GM12801 (cell line): Measurements from ENCODE around the gene RALGDS.

Experiments used
- CTCF ChIP-seq: IDR thresholded peaks from one replicate; pipeline ENCODE4 v1.5.1; 2011; ENCODE audit warnings: control low read depth; ENCODE audit not compliant: insufficient read length; ENCODE audit errors: extremely low read depth

The RALGDS gene

DNA sequence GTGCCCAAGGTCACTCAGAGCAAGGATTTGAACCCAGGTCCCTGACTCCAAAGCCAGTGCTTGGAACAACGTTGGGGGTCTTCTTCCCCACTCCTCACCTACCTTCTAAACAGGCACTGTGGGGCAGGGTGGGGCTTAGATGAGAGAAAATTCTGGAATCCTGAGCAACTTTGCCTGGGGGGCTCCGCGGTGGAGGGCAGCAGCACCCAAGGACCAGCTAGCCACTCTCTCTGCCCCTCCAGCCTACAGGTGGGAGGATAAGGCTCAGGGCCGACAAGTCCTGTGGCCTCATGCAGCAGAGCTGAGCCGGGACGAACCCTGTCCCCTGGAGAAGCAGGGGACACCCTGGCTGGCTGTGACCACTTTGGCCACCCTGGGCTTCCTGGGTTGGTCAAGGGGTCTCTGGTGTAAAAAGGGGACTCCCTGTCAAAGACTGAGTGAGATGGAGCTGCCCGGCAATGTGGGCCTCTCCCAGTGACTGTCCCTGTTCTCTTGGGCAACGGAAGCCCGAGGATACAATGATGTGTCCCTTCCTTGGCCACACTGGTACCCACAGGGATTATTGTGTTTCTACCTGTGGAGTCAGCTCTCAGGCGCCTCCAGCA lies 32.8 kb downstream of the RALGDS start:
- TF ChIP-seq CTCF: no peak

GRCh38 chr9:133087429-133088145 lies 33.5 kb downstream of the RALGDS start:
- TF ChIP-seq CTCF: no peak

DNA sequence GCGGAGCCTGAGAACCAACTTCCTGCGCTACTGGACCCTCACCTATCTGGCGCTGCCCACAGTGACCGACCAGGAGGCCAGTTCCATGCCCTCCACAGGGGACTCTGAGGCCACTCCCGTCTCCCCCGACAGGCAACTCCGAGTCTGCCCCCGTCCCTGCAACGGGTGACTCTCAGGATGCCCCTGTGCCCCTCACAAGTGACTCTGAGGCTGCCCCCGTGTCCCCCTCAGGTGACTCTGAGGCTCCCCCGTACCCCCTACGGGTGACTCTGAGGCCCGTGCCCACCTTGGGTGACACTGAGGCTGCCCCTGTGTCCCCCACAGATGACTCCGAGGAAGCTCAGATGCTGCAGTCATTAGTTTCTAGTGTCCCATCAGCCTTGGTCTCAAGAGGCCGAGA lies 34.1 kb downstream of the RALGDS start:
- TF ChIP-seq CTCF: no peak

GRCh38 chr9:133080161-133080560 lies 40.9 kb downstream of the RALGDS start:
- TF ChIP-seq CTCF: no peak

DNA sequence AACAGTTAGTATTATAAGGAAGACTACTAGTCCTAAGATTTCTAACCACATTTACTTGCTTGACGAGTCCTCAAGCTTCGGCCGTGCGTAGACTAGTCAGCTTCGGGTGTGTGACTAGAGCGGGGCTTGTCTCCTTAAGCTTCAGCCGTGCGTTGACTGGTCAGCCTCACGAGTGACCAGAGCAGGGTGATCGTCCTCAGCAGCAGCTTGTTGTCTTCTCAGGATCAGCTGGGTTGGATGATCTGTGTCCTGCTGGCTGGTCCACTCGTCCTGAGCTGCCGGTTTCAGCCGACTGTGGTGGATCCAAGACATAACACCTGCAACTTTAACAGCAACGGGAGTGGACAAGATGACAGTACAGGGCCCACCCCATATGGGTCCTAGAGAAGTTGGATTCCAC lies 42.6 kb downstream of the RALGDS start:
- TF ChIP-seq CTCF: no peak

DNA sequence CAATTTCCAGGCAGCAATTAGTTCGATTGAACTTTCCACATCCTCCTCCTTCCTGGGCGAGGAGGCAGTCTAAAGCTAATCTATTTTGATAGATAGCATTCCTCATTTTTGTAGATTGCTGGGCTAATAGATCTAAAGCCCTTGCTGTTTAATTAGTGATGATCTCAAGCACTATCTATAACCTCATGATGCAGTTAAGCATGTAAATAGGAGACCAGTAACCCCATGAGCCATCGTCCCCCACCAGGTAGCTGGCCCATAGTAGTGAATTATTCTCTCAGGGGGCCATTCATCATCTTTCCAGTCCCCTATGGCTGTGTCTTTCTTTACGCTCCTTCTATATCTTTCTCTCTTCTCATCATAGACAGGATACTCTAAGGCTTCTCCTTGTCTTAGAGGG lies 44.3 kb downstream of the RALGDS start:
- no peak for TF ChIP-seq CTCF

GRCh38 chr9:133075925-133076630 lies 45.0 kb downstream of the RALGDS start:
- TF ChIP-seq CTCF: no peak
